Natural killer cell (primary cell): Measurements from ENCODE around the gene UCN3. TPM values are rescaled to one million over a fixed set of nuclear protein-coding genes. Genes with fewer than 3 reads are reported as not detected.

Experiments used
- ATAC-seq, 3 donors: fragments of 150-1000 bp in 2 of 3; fragments of 200-7000 bp in 1 of 3; cut with Tn5 transposase; 1 replicate in 1 of 3; 2 replicates in 2 of 3; pipeline ENCODE4 v1.10.0; 2021; ENCODE audit warnings: mild to moderate bottlenecking in 2 of 3, moderate library complexity in 2 of 3
- DNase-seq, 2 donors: peaks; one replicate each; pipeline versions ENCODE4 v3.0.0 to v3.0.0-alpha.2; 2013 to 2021; ENCODE audit warnings: mixed read lengths in 1 of 2
- H3K27ac ChIP-seq: one replicate; pipeline ENCODE4 v1.5.1; 2013; ENCODE audit warnings: mild to moderate bottlenecking, low read length
- H3K27me3 ChIP-seq: one replicate; pipeline ENCODE4 v1.6.1; 2013; ENCODE audit warnings: low read length; ENCODE audit not compliant: control insufficient read depth, insufficient read depth
- H3K36me3 ChIP-seq: one replicate; pipeline ENCODE4 v1.6.1; 2013; ENCODE audit warnings: low read length; ENCODE audit not compliant: control insufficient read depth, insufficient read depth
- H3K4me1 ChIP-seq: one replicate; pipeline ENCODE4 v1.6.1; 2013; ENCODE audit warnings: low read length; ENCODE audit not compliant: control insufficient read depth, insufficient read depth
- H3K4me3 ChIP-seq: one replicate; pipeline ENCODE4 v1.5.1; 2013; ENCODE audit warnings: low read length
- H3K9me3 ChIP-seq: one replicate; pipeline ENCODE4 v1.6.1; 2013; ENCODE audit warnings: low read length; ENCODE audit not compliant: control insufficient read depth, insufficient read depth
- H3K27ac Mint-ChIP-seq, 2 donors: one replicate each; pipeline ENCODE4 v1.8.0; 2022; ENCODE audit warnings: mild to moderate bottlenecking in 2 of 2, mixed read lengths in 2 of 2, moderate library complexity in 1 of 2
- H3K27me3 Mint-ChIP-seq, 2 donors: one replicate each; pipeline ENCODE4 v1.8.0; 2022; ENCODE audit warnings: low read depth in 2 of 2, mixed read lengths in 2 of 2
- H3K36me3 Mint-ChIP-seq: one replicate; pipeline ENCODE4 v1.8.0; 2022; ENCODE audit warnings: mixed read lengths
- H3K4me1 Mint-ChIP-seq, 2 donors: one replicate each; pipeline ENCODE4 v1.8.0; 2022; ENCODE audit warnings: mixed read lengths in 2 of 2
- H3K4me3 Mint-ChIP-seq: one replicate; pipeline ENCODE4 v1.8.0; 2022; ENCODE audit warnings: mild to moderate bottlenecking, moderate library complexity, mixed read lengths
- H3K9me3 Mint-ChIP-seq, 2 donors: one replicate each; pipeline ENCODE4 v1.8.0; 2022; ENCODE audit warnings: mixed read lengths in 2 of 2
- CTCF ChIP-seq: fragments of 200-600 bp; IDR thresholded peaks from one replicate; pipeline ENCODE4 v1.8.0; 2022; ENCODE audit warnings: antibody characterized with exemption
- WGBS: methylation state at CpG from one replicate; pipeline ENCODE4 v1.1.7; 2013; ENCODE audit warnings: missing lambda C conversion rate; ENCODE audit not compliant: insufficient coverage; 5-methylcytosine and 5-hydroxymethylcytosine counted together
- intact Hi-C: fragments of 100-400 bp; cut with micrococcal nuclease; formaldehyde crosslinking; loops from one replicate; pipeline ENCODE4 v1.14.2; 2022
- total RNA-seq, 4 donors: library from RNA; stranded (reverse); fragments of 120-200 nt in 1 of 4; gene quantifications; one replicate each; pipeline versions ENCODE4 v1.2.3 to v1.2.4, GENCODE V29; 2013 to 2022

Gene UCN3
- total RNA-seq, 3 donors from 2014 or later (not counting 1 experiment from before 2014, with no cell fraction given), result not detected

GRCh38 chr10:5355594-5356301 lies 9.0 kb upstream of the UCN3 start:
- H3K9me3 Mint-ChIP-seq, result no peaks in the 10 kb centered on the region
- no peaks in the 10 kb centered on the region for H3K36me3 ChIP-seq
- H3K27ac Mint-ChIP-seq, result no peak overlapping the region
- H3K27me3 Mint-ChIP-seq, result peaks cover 0 to 15% of the 10 kb centered on the region in 2 donors
- H3K27ac ChIP-seq, result no peak overlapping the region
- no peak for ATAC-seq
- no peak for TF ChIP-seq CTCF
- H3K4me1 Mint-ChIP-seq, result peaks cover 3 to 8% of the 10 kb centered on the region in 2 donors
- 87% methylated on average over 6 of the region's 6 CpGs for WGBS
- intact Hi-C loops, result no loop called here
- H3K4me3 Mint-ChIP-seq, result no peak overlapping the region
- H3K4me3 ChIP-seq, result no peak overlapping the region
- no peak for DNase-seq
- no peaks in the 10 kb centered on the region for H3K9me3 ChIP-seq
- H3K36me3 Mint-ChIP-seq, result no peaks in the 10 kb centered on the region
- H3K27me3 ChIP-seq, result no peaks in the 10 kb centered on the region
- H3K4me1 ChIP-seq, result no peaks in the 10 kb centered on the region

GRCh38 chr10:5356302-5356763 lies 8.4 kb upstream of the UCN3 start:
- Histone ChIP-seq H3K27me3 (no peaks in the 10 kb centered on the region), H3K27ac (no peak overlapping the region), H3K4me1 (no peaks in the 10 kb centered on the region), H3K36me3 (no peaks in the 10 kb centered on the region), H3K4me3 (no peak overlapping the region), H3K9me3 (no peaks in the 10 kb centered on the region)
- DNase-seq (no peak), ATAC-seq (no peak)
- H3K27ac Mint-ChIP-seq, result no peak overlapping the region
- H3K9me3 Mint-ChIP-seq, result no peaks in the 10 kb centered on the region
- peaks cover 0 to 15% of the 10 kb centered on the region in 2 donors for H3K27me3 Mint-ChIP-seq
- H3K36me3 Mint-ChIP-seq, result no peaks in the 10 kb centered on the region
- intact Hi-C loops, result no loop called here
- TF ChIP-seq CTCF, result no peak
- peaks cover 5 to 8% of the 10 kb centered on the region in 2 donors for H3K4me1 Mint-ChIP-seq
- 80% methylated on average over 3 of the region's 4 CpGs for WGBS
- H3K4me3 Mint-ChIP-seq, result no peak overlapping the region

GRCh38 chr10:5360318-5360915 lies 4.3 kb upstream of the UCN3 start:
- WGBS, result 88% methylated on average over 5 of the region's 7 CpGs
- H3K4me3 Mint-ChIP-seq, result no peak overlapping the region
- intact Hi-C loops, result no loop called here

More at GRCh38 chr10:5360318-5360915, 4.3 kb upstream of the UCN3 start:
- TF ChIP-seq CTCF, result no peak
- no peaks in the 10 kb centered on the region for H3K36me3 ChIP-seq
- DNase-seq (no peak), ATAC-seq (no peak)
- Mint-ChIP-seq H3K4me1 (peaks cover 13 to 24% of the 10 kb centered on the region in 2 donors), H3K27ac (no peak overlapping the region), H3K9me3 (no peaks in the 10 kb centered on the region), H3K36me3 (no peaks in the 10 kb centered on the region), H3K27me3 (peaks cover 0 to 15% of the 10 kb centered on the region in 2 donors)
- H3K27me3 ChIP-seq, result no peaks in the 10 kb centered on the region
- no peak overlapping the region for H3K27ac ChIP-seq
- H3K4me3 ChIP-seq, result no peak overlapping the region
- H3K4me1 ChIP-seq, result no peaks in the 10 kb centered on the region
- H3K9me3 ChIP-seq, result no peaks in the 10 kb centered on the region
